ENCODE data around the gene OR6Y1.

Gene OR6Y1

DNA sequence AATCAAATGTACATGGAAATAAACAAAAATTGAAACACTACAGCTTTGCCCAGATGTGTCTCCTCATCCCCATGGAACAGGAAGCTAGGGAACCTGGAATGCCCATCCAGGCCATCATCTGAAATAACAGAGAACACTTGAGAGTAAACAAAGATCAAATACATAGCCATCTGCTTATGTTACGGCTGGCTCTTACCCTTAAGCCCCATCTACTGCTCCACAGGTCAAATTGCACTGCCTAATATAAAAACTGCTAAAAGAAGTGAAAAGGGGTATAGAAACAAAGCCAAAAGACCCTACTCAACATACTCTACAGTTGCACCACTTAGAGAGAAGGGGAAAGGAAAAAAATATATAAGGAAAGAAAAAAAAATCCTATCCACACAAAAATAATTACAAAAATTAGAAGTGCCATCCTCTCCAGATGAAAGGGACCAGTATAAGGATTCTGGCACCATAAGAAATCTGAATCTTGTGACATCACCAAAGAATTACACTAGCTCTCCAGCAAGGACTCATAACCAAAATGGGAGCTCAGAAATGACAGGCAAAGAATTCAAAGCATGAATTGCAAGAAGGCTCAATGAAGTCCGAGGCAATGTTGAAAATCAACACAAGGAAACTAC, 26.9 kb downstream of the OR6Y1 start:
- Mint-ChIP-seq H3K4me1 (no peaks in the 10 kb centered on the region), H3K36me3 (no peaks in the 10 kb centered on the region), H3K9me3 (no peaks in the 10 kb centered on the region), H3K4me3 (no peak overlapping the region), H3K27me3 (peaks cover 12% of the 10 kb centered on the region), H3K27ac (no peak overlapping the region)
- no peak for DNase-seq
- CTCF ChIA-PET: interaction anchor here (0.6 to 2.2 kb wide), 4 partner anchors 8 to 1593 kb away, joined by 3 to 10 read pairs (median 4); no protein-coding TSS in a partner anchor

DNA sequence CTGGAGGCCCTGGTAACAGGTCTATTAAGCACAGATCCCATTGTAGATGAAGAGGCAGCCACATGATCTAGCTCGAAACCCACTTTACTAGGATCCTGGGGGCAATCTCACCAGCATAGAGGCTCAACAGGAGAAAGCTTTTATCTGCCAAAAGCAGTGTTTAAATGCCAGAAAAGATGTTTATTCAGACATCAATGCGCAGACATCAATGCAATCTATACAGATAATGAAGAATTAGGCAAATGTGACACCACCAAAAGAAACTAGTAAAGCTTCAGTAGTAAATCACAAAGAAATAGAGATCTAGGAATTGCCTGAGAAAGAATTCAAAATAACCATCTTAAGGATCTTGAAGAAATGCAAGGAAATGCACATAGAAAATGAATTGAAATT, 32.5 kb downstream of the OR6Y1 start:
- CTCF ChIA-PET: interaction anchor here (1.6 kb wide), 1 partner anchor 317 kb away, joined by 4 read pairs; no protein-coding TSS in a partner anchor
- DNase-seq: no peak
- H3K4me3 Mint-ChIP-seq: no peak overlapping the region
- H3K36me3 Mint-ChIP-seq: no peaks in the 10 kb centered on the region
- H3K27ac Mint-ChIP-seq: no peak overlapping the region
- H3K27me3 Mint-ChIP-seq: peaks cover 20% of the 10 kb centered on the region
- H3K4me1 Mint-ChIP-seq: no peaks in the 10 kb centered on the region
- no peaks in the 10 kb centered on the region for H3K9me3 Mint-ChIP-seq

DNA sequence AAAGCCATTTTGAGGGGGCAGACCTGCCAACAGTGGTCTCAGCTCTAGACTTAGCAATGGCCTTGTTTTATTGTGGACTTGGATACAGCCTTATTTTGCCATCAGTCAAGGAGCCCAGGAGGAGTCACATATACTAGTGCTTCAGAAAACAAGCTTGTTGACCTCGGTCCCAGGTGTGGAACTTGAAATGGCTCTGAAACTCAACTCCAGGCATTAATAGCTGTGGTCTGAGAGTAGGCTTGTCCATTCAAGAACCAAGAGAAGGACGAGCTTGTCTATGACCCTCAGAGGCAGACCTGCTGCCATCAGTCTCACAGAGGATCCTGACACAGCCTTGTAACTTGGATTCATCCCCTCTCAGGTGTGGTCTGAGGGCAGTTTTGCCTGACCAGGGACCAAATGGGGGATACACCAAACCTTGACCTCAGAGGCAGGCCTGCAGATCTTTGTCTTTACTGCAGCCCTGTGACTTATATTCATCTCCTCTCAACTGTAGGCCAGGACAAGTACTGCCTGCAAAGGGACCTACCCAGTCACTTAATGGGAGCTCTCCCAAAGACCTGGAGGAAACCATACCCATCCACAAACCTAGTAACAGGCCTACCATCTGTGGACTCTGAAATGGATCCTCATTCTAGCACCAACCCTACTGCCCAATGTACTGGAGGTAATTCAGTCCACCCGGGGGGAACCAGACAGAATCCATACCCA, 33.1 kb downstream of the OR6Y1 start:
- no peak overlapping the region for H3K4me3 Mint-ChIP-seq
- H3K27me3 Mint-ChIP-seq: peaks cover 20% of the 10 kb centered on the region
- CTCF ChIA-PET: interaction anchor here (1.6 kb wide), 1 partner anchor 317 kb away, joined by 4 read pairs; no protein-coding TSS in a partner anchor
- DNase-seq: no peak
- H3K27ac Mint-ChIP-seq: no peak overlapping the region
- H3K9me3 Mint-ChIP-seq: no peaks in the 10 kb centered on the region
- H3K4me1 Mint-ChIP-seq: no peaks in the 10 kb centered on the region
- H3K36me3 Mint-ChIP-seq: no peaks in the 10 kb centered on the region

DNA sequence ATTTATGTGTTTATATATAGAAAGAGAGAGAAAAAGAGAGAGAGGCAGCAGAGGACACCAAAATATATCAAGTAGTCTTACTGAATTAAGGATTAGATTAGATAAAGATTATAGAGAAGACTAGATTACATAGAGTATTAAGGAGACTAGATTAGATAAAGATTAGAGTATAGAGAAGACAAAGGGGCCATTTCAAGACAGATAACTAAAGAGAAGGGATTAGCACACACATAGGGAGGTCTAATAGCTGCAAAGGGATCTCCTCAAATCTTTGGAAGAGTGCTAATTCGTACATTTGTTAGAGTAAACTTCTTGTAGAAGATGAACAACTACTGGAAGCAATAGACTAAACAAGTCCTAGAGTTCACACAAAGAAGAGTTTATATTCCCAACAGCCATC, 34.2 kb downstream of the OR6Y1 start:
- H3K36me3 Mint-ChIP-seq: no peaks in the 10 kb centered on the region
- no peaks in the 10 kb centered on the region for H3K9me3 Mint-ChIP-seq
- no peak overlapping the region for H3K27ac Mint-ChIP-seq
- CTCF ChIA-PET: no interaction called here
- H3K27me3 Mint-ChIP-seq: peaks cover 20% of the 10 kb centered on the region
- DNase-seq: no peak
- H3K4me1 Mint-ChIP-seq: no peaks in the 10 kb centered on the region
- no peak overlapping the region for H3K4me3 Mint-ChIP-seq

DNA sequence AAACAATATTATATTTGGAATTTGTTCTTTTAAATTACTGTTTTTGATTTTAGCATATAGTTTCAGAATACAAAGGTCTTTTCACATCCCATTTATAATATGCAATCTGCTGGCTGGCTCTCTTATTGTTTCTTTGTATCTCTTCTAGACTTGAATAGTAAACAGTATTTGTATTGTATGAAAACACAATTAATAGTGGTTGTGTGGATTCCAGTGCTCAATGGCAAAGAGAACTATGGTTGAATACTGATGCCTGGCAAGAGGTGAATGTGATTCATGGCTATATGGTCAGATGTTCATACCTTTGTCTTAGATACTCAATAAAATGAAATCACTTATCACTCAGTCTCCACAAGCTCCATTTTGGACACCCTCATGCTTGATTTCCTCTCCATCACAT, 37.2 kb downstream of the OR6Y1 start:
- Mint-ChIP-seq H3K4me1 (no peaks in the 10 kb centered on the region), H3K4me3 (no peak overlapping the region), H3K9me3 (no peaks in the 10 kb centered on the region), H3K27me3 (peaks cover 10% of the 10 kb centered on the region), H3K27ac (no peak overlapping the region), H3K36me3 (no peaks in the 10 kb centered on the region)
- DNase-seq: no peak
- CTCF ChIA-PET: no interaction called here

DNA sequence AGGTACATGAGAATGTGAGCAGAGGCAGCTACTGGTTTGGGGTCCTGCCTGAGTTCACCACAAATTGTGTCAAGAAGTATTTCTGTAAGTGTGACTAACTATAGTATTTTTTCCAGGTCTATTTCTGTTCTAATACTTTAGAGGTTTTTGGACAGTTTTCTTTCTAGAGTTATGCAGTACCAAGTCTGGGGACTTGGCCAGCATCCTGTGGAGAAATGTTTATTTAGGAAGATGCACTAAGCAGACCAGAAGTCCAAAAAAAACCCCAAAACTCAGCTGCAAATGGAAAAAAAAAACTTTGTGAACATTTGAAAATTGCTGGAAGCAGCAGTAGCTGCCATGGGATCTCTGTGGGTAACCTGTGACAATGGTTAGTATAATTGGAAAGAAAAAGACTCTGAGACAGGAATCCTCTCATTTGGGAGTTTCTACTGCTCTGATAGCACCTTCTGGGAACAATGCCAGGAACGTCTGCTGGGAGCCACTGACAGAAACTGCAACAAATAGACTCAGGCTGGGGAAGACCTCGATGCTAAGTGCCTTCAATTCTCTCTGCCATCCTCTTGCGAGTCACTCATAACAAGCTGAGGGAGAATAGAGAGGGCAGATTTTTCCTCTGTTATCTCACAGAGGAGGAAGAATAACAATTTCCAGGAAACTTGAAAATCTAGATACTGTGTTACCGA, 44.6 kb downstream of the OR6Y1 start:
- CTCF ChIA-PET: interaction anchor here (0.9 kb wide), 1 partner anchor 489 kb away, joined by 3 read pairs; no protein-coding TSS in a partner anchor
- H3K36me3 Mint-ChIP-seq: no peaks in the 10 kb centered on the region
- peaks cover 8% of the 10 kb centered on the region for H3K27me3 Mint-ChIP-seq
- H3K4me1 Mint-ChIP-seq: no peaks in the 10 kb centered on the region
- H3K9me3 Mint-ChIP-seq: no peaks in the 10 kb centered on the region
- DNase-seq: no peak
- no peak overlapping the region for H3K27ac Mint-ChIP-seq
- no peak overlapping the region for H3K4me3 Mint-ChIP-seq

DNA sequence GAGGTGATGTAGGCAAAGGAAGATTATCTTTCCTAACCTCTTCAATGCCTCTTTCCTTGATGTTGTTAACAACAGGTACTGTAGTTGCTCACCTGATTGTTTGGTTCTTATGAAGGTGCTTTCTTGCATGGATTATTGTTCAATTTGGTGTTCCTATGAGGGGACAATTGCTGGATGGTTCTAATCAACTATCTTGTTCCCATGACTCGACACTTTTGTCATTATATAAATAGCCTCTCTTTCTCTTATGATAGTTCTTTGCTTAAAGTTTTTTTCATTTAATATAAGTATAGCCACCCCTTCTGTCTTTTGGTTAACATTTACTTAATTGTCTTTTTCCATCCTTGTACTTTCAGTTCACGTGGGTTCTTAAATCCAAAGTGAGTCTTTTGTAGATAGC, 46.7 kb downstream of the OR6Y1 start:
- Mint-ChIP-seq H3K4me1 (no peaks in the 10 kb centered on the region), H3K36me3 (no peaks in the 10 kb centered on the region), H3K27me3 (peaks cover 8% of the 10 kb centered on the region), H3K4me3 (no peak overlapping the region), H3K9me3 (no peaks in the 10 kb centered on the region), H3K27ac (no peak overlapping the region)
- no peak for DNase-seq
- CTCF ChIA-PET: interaction anchor here (1.0 to 1.1 kb wide), 3 partner anchors 561 to 625 kb away, joined by 3 to 4 read pairs (median 4); no protein-coding TSS in a partner anchor

DNA sequence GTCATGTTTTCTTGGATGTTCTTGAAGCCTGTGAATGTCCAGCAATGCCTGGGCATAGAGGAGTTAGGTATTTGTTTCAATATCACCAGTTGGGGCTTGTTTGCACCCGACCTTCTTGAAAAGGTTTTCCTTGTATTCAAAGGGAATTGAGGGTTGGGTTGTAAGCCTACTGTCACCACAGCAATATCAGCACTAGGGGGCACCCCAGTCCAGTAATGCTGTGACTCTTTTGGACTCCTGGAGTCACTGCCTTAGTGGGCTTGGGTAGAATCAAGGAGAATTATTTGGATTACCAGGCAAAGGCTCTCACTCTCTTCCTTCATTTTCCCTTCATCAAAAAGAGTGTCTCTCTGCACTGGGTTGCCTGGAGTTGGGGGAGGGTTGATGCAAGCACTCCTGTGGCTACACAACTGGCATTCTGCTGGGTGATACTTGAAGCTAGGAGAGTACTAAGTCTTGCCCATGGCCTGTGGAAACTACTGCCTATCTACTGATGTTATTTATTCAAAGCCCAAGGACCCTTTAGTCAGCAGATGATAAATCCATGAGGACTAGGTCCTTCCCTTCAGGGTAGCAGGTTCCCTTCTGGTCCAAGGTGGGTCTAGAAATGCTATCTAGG, 47.7 kb downstream of the OR6Y1 start:
- Mint-ChIP-seq H3K27ac (no peak overlapping the region), H3K36me3 (no peaks in the 10 kb centered on the region), H3K4me1 (no peaks in the 10 kb centered on the region), H3K27me3 (peaks cover 8% of the 10 kb centered on the region), H3K4me3 (no peak overlapping the region), H3K9me3 (no peaks in the 10 kb centered on the region)
- CTCF ChIA-PET: interaction anchor here (0.9 to 1.7 kb wide), 7 partner anchors 9 to 626 kb away, joined by 3 to 7 read pairs (median 4); no protein-coding TSS in a partner anchor
- peak; percentile 56 for DNase-seq

DNA sequence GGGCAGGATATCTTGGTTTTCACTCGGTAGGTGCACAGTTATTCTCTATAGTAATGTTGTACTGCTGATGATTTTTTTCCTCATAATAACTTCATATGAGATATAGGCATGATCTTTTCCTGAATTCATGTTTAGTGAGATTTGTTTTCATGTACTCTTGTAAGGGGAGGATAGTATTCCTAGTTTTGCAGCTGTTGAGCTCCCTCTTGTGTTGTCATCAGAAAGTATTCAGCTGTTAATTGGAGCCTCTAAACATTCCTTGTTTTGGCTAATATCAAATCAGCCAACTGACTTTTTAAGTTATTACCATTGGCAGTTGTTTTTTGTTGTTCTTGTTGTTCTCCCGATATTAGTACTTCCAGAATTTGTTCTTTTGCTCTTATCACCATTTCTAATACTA, 57.8 kb downstream of the OR6Y1 start:
- no peaks in the 10 kb centered on the region for H3K36me3 Mint-ChIP-seq
- H3K9me3 Mint-ChIP-seq: no peaks in the 10 kb centered on the region
- CTCF ChIA-PET: interaction anchor here (1.0 to 1.5 kb wide), 2 partner anchors 13 to 292 kb away, joined by 4 to 6 read pairs; no protein-coding TSS in a partner anchor
- H3K4me3 Mint-ChIP-seq: no peak overlapping the region
- no peak for DNase-seq
- peaks cover 3% of the 10 kb centered on the region for H3K27me3 Mint-ChIP-seq
- H3K4me1 Mint-ChIP-seq: no peaks in the 10 kb centered on the region
- H3K27ac Mint-ChIP-seq: no peak overlapping the region

DNA sequence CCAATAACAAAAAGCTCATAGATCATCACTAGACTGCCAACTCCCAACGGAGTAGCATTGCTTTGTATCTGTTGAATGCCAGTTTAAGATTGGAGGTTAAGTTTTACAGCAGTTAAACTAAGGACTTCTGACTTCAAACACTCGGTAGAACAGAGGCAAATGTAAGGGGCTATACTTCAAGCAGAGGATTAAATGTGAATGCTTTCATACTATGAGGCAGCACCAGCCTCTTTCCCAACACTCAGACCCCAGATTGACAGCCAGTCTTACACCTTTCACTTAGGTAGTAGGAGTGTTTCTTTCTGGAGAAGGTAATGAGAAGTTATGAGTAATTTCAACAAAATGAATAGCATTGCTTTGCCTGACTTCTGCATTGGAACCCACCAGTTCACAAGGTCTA, 59.4 kb downstream of the OR6Y1 start:
- Mint-ChIP-seq H3K9me3 (no peaks in the 10 kb centered on the region), H3K27me3 (no peaks in the 10 kb centered on the region), H3K4me3 (no peak overlapping the region), H3K4me1 (no peaks in the 10 kb centered on the region), H3K27ac (no peak overlapping the region), H3K36me3 (no peaks in the 10 kb centered on the region)
- CTCF ChIA-PET: no interaction called here
- DNase-seq: no peak

Data from activated naive CD4-positive, alpha-beta T cell treated with anti-CD3 and anti-CD28 coated beads, Interleukin-2, amount 10 ng/mL, durations not matched to agents 7 days and 5 days (primary cell).